HG03159 (cell line): ENCODE measurements around the gene EVI5.
"Not testable (repeated sequence)": the region's sequence is repeated elsewhere in the genome, so short reads cannot be mapped to it uniquely, and the experiment has no call there.

ENCODE experiments used
- ATAC-seq: cut with Tn5 transposase; IDR thresholded peaks from one replicate; pipeline ENCODE4 v1.9.1; 2021; ENCODE audit warnings: mild to moderate bottlenecking, moderate library complexity; ENCODE audit not compliant: unreplicated experiment

The EVI5 gene

DNA sequence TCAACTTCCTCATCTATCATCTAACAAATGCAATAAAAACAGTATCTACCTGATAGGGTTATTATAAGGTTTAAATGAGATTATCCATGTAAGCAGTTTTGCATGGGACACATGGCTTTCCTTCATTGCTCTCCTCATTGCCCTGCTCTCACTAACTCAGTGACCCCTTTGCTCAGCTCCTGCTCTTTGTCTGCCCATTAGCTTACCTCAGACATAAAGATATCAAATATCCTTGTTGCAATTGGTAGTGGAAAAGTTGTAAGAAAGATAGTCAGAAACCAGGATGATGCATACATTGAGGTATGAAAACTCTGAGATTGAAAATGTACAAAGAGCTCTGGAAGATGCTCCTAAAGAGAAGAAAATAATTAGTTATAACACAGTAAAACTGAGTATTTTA lies 89.8 kb downstream of the EVI5 start:
- ATAC-seq = no peak

DNA sequence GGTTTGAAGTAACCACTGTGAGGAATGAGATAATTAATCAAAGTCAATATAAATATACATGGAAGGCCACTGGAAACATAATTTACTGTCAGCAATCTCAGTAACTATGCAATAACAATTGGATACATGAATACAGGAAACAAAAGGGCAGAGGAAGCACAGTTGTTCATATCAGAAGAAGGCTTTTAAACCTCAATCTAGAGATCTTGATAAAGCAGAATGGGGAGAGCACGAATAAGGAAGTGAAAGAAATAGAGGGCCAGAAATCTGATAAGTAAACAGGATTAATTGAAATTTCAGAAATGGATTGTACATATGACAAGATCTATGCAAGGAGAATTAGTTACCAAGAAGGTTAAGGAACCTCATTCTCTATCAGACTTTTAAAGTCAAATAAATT lies 93.0 kb downstream of the EVI5 start:
- peak; percentile 61 for ATAC-seq

- ATAC-seq = no peak
Observed at GRCh38 chr1:92690212-92690906, 94.5 kb downstream of the EVI5 start.

DNA sequence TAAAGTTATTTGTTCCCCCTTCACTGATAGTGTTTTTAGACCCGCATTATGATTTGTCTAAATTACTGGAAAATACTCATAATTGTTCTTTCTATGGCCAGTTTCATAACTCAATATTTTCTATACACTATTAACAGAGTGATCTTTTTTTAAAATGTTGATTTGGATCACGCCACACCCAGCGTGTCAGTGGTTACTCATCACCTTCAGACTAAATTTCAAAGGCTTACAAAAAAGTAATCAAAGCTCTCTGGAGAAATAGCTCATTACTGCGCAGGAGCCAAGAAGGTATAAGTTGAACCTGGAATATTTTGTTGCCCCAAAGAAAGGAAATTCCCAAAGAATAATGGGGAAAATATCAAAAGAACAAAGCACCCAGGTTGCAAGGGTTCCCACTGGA lies 104.9 kb downstream of the EVI5 start:
- no peak for ATAC-seq

- no peak for ATAC-seq
Observed at GRCh38 chr1:92663775-92664174, 121.1 kb downstream of the EVI5 start.

GRCh38 chr1:92662048-92662447 lies 122.9 kb downstream of the EVI5 start:
- ATAC-seq = no peak

GRCh38 chr1:92657701-92658100 lies 127.2 kb downstream of the EVI5 start:
- ATAC-seq = no peak

- no peak for ATAC-seq
Observed at GRCh38 chr1:92655197-92655801, 129.6 kb downstream of the EVI5 start.

GRCh38 chr1:92653605-92654381 lies 131.1 kb downstream of the EVI5 start:
- ATAC-seq = no peak

GRCh38 chr1:92640686-92641085 lies 144.2 kb downstream of the EVI5 start:
- not testable (repeated sequence) for ATAC-seq

DNA sequence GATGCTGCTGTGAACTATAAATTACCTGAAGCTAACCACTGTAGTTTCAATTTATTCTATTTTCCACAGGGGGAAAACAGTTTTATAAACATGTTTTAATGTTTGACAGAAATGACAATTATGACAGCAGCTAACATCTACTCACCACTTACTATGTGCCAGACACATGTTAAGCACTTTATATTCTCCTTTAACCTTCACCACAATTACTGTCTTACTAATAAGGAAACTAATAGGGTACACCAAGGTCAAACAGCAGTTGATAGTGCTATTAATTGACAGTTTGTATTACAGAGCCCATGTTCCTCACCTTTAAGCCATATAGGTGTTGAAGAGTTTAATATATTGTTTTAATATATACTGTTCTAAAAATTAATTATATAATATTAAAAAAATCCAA lies 146.4 kb downstream of the EVI5 start:
- no peak for ATAC-seq

- not testable (repeated sequence) for ATAC-seq
Observed at GRCh38 chr1:92635203-92635602, 149.7 kb downstream of the EVI5 start.

GRCh38 chr1:92623187-92623778 lies 161.6 kb downstream of the EVI5 start:
- ATAC-seq = no peak

DNA sequence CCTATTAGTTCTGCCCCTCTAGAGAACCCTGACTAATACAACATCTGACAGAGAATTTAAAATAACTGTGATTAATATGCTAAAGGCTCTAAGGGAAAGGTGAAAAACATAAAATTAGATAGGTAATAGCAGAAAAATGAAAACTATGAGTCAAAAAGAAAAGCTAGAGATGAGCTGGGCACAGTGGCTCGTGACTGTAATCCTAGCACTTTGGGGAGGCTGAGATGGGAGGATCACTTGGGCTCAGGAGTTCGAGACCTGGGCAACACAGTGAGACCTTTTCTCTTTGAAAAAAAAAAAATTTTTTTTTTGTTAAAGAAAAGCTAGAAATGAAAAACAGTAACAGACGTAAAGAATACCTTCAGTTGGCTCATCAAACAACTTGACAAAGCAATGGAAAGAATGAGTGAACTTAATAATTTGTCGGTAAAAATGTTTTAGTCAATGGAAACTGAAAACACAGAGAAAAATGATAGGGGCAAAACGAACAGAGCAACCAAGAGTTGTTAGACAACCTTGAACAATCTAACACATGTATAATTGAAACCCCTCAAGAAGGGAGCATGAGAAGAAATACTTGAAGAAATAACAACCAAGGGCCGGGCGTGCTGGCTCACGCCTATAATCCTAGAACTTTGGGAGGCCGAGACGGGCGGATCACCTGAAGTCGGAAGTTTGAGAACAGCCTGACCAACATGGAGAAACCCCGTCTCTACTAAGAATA lies 165.3 kb downstream of the EVI5 start:
- no peak for ATAC-seq

GRCh38 chr1:92601044-92601443 lies 183.9 kb downstream of the EVI5 start:
- no peak for ATAC-seq

DNA sequence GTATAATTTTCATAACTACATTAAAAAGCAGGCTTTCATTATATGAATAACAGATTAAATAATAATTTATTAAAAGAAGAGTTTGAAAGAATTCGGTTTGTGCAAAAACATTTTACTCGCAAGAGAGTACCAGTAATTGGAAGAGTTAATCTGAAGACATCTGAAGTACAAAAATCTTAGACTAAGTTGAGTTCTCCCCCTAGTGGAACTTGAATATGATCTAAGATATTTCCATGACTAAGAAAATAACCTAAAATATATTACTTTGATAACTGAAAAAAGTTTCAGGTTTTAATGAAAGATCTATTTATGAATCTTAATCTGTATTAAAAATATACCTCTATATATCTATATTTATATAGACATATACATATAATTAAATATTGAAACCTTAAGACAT lies 185.7 kb downstream of the EVI5 start:
- ATAC-seq = no peak

GRCh38 chr1:92589361-92589760 lies 195.5 kb downstream of the EVI5 start:
- not testable (repeated sequence) for ATAC-seq

DNA sequence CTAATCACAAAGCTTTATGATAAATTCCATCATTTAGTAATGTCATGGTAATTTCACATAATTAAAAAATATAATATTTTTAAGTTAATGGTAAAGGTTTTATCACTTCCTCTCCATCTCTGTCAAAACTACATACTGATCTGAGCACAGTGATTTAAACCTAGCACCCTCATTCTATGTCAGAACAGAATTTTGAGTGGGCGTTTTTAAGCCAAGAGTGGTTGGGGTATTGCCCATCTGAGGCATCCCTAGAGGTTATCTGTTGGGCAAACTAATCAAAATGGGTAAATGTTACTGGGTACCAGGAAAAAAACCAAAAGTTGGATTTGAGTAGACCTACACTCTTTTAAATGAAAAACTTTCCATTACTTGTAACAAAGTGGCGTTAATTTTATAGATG lies 197.5 kb downstream of the EVI5 start:
- no peak for ATAC-seq

- no peak for ATAC-seq
Observed at GRCh38 chr1:92585831-92586230, 199.1 kb downstream of the EVI5 start.

DNA sequence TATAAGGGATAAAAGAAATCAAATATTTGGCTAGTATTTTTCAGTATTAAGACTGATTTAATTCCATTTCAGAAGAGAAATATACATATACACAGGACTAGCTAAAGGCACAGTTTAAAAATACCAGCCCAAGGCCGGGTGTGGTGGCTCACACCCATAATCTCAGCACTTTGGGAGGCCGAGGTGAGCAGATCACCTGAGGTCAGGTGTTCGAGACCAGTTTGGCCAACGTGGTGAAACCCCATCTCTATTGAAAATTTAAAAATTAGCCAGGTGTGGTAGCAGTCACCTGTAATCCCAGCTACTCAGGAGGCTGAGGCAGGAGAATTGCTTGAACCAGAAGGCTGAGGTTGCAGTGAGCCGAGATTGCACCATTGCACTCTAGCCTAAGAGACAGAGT lies 200.1 kb downstream of the EVI5 start:
- ATAC-seq = peak; percentile 5
